ENCODE measurements around the gene DPP6. TPM values are rescaled to one million over a fixed set of nuclear protein-coding genes. Genes with fewer than 3 reads are reported as not detected.
A peak's percentile ranks its signal among the peaks of the same experiment; 100 is the strongest.

DPP6 gene
- total RNA-seq, 1 donor from 2014 or later = 2.2 TPM

GRCh38 chr7:154698726-154699291 lies 646.6 kb downstream of the DPP6 start:
- Mint-ChIP-seq H3K4me1 (no peaks in the 10 kb centered on the region), H3K36me3 (ENCODE audit: low read depth) (no peaks in the 10 kb centered on the region), H3K4me3 (no peak overlapping the region), H3K27me3 (ENCODE audit: low read depth) (peaks cover 5% of the 10 kb centered on the region), H3K9me3 (peaks cover 3% of the 10 kb centered on the region), H3K27ac (ENCODE audit: unreplicated experiment) (no peak overlapping the region)
- peak; percentile 5 for DNase-seq (ENCODE audit: low read depth, low spot score)
- peak; percentile 53 for TF ChIP-seq CTCF (conservative IDR thresholded peaks at IDR 0.05)

GRCh38 chr7:154699417-154699816 lies 647.2 kb downstream of the DPP6 start:
- no peaks in the 10 kb centered on the region for H3K4me1 Mint-ChIP-seq
- DNase-seq (ENCODE audit: low read depth, low spot score) = no peak
- TF ChIP-seq CTCF (conservative IDR thresholded peaks at IDR 0.05) = no peak
- H3K36me3 Mint-ChIP-seq (ENCODE audit: low read depth) = peaks cover 5% of the 10 kb centered on the region
- H3K27me3 Mint-ChIP-seq (ENCODE audit: low read depth) = peaks cover 5% of the 10 kb centered on the region
- peaks cover 9% of the 10 kb centered on the region for H3K9me3 Mint-ChIP-seq
- peak overlapping the region; percentile 43 for H3K27ac Mint-ChIP-seq (ENCODE audit: unreplicated experiment)
- no peak overlapping the region for H3K4me3 Mint-ChIP-seq

- Mint-ChIP-seq H3K27me3 (ENCODE audit: low read depth) (peaks cover 8% of the 10 kb centered on the region), H3K9me3 (peaks cover 18% of the 10 kb centered on the region), H3K4me3 (no peak overlapping the region), H3K27ac (ENCODE audit: unreplicated experiment) (no peak overlapping the region), H3K36me3 (ENCODE audit: low read depth) (peaks cover 6% of the 10 kb centered on the region), H3K4me1 (no peaks in the 10 kb centered on the region)
- TF ChIP-seq CTCF (conservative IDR thresholded peaks at IDR 0.05) = no peak
- DNase-seq (ENCODE audit: low read depth, low spot score) = no peak
These were observed 657.8 kb downstream of the DPP6 start for GRCh38 chr7:154709840-154710520.

- no peak for TF ChIP-seq CTCF (conservative IDR thresholded peaks at IDR 0.05)
- Mint-ChIP-seq H3K36me3 (ENCODE audit: low read depth) (no peaks in the 10 kb centered on the region), H3K27ac (ENCODE audit: unreplicated experiment) (no peak overlapping the region), H3K4me1 (no peaks in the 10 kb centered on the region), H3K27me3 (ENCODE audit: low read depth) (peaks cover 13% of the 10 kb centered on the region), H3K4me3 (no peak overlapping the region), H3K9me3 (peaks cover 7% of the 10 kb centered on the region)
- DNase-seq (ENCODE audit: low read depth, low spot score) = no peak
These were observed 667.8 kb downstream of the DPP6 start for GRCh38 chr7:154720016-154720415.

GRCh38 chr7:154721086-154721485 lies 668.9 kb downstream of the DPP6 start:
- DNase-seq (ENCODE audit: low read depth, low spot score) = no peak
- peaks cover 13% of the 10 kb centered on the region for H3K9me3 Mint-ChIP-seq
- H3K27me3 Mint-ChIP-seq (ENCODE audit: low read depth) = peaks cover 10% of the 10 kb centered on the region
- no peak overlapping the region for H3K4me3 Mint-ChIP-seq
- no peak for TF ChIP-seq CTCF (conservative IDR thresholded peaks at IDR 0.05)
- no peaks in the 10 kb centered on the region for H3K4me1 Mint-ChIP-seq
- H3K27ac Mint-ChIP-seq (ENCODE audit: unreplicated experiment) = no peak overlapping the region
- H3K36me3 Mint-ChIP-seq (ENCODE audit: low read depth) = peaks cover 2% of the 10 kb centered on the region
